H1 (cell line): ENCODE results near the gene RHOG. TPM values are rescaled to one million over a fixed set of nuclear protein-coding genes. Genes with fewer than 3 reads are reported as not detected.

Source experiments
- CTCF ChIA-PET: fragments of 300-600 bp; sonication (Branson Sonifier 250); formaldehyde crosslinking; loops from one replicate; lab custom pipeline; 2021; ENCODE audit not compliant: partially characterized antibody; lab: Charles Lee
- POLR2A ChIA-PET: fragments of 300-600 bp; sonication (Branson Sonifier 250); formaldehyde crosslinking; loops from one replicate; lab custom pipeline; 2021; ENCODE audit warnings: inconsistent platforms; ENCODE audit not compliant: partially characterized antibody; lab: Charles Lee
- DNase-seq, 2 experiments: peaks; one replicate each; pipeline versions ENCODE4 v3.0.0 to v3.0.0-alpha.2; 2010 to 2022; ENCODE audit warnings: low spot score in 2 of 2, low read depth in 1 of 2, mixed read lengths in 1 of 2
- FAIRE-seq: peaks from 2 replicates; lab custom pipeline; 2011; peaks lifted over from hg19 to GRCh38; lab: Jason Lieb, UNC
- H2AFZ ChIP-seq: 2 replicates; pipeline ENCODE4 v1.8.1; 2012; ENCODE audit warnings: low read length, inconsistent platforms
- H2AK5ac ChIP-seq: 2 replicates; pipeline ENCODE4 v1.6.1; 2013; ENCODE audit warnings: low read depth, low read length
- H2BK120ac ChIP-seq: replicated peaks from 2 replicates; pipeline ENCODE3; 2013; ENCODE audit warnings: low read depth, low read length, inconsistent platforms
- H2BK12ac ChIP-seq: 2 replicates; pipeline ENCODE4 v1.6.1; 2013; ENCODE audit warnings: low read depth, low read length
- H2BK15ac ChIP-seq: 2 replicates; pipeline ENCODE4 v1.6.1; 2013; ENCODE audit warnings: low read length
- H2BK20ac ChIP-seq: 2 replicates; pipeline ENCODE4 v1.6.1; 2013; ENCODE audit warnings: low read length
- H2BK5ac ChIP-seq: 2 replicates; pipeline ENCODE4 v1.6.1; 2013; ENCODE audit warnings: low read depth, low read length
- H3K14ac ChIP-seq: 2 replicates; pipeline ENCODE4 v1.6.1; 2013; ENCODE audit warnings: inconsistent platforms; ENCODE audit not compliant: insufficient read length
- H3K18ac ChIP-seq: 2 replicates; pipeline ENCODE4 v1.6.1; 2013; ENCODE audit warnings: low read length; ENCODE audit errors: extremely low read depth
- H3K23ac ChIP-seq: 2 replicates; pipeline ENCODE4 v1.6.1; 2013; ENCODE audit warnings: inconsistent platforms; ENCODE audit not compliant: insufficient read length
- H3K23me2 ChIP-seq: 2 replicates; pipeline ENCODE4 v1.6.1; 2013; ENCODE audit warnings: low read depth, low read length
- H3K27ac ChIP-seq: 2 replicates; pipeline ENCODE4 v1.6.1; 2011; ENCODE audit warnings: low read depth, low read length, inconsistent platforms
- H3K27me3 ChIP-seq, 4 experiments: replicated peaks in 1 of 4; 1 replicate in 1 of 4; 2 replicates in 3 of 4; pipeline versions ENCODE4 v1.6.1 to v1.8.1; 2011 to 2013; ENCODE audit warnings: low read length in 3 of 4, mild to moderate bottlenecking in 3 of 4, inconsistent platforms in 2 of 4, mixed read lengths in 2 of 4, moderate library complexity in 1 of 4; ENCODE audit not compliant: control insufficient read depth in 3 of 4, insufficient read depth in 3 of 4; ENCODE audit errors: extremely low read depth in 1 of 4
- H3K36me3 ChIP-seq, 4 experiments: 2 replicates each; pipeline versions ENCODE4 v1.6.1 to v1.8.1; 2011 to 2013; ENCODE audit warnings: mild to moderate bottlenecking in 4 of 4, low read length in 3 of 4, moderate library complexity in 2 of 4, control low read depth in 1 of 4, inconsistent platforms in 1 of 4; ENCODE audit not compliant: insufficient read depth in 4 of 4, control insufficient read depth in 2 of 4
- H3K4ac ChIP-seq: replicated peaks from 2 replicates; pipeline ENCODE3; 2013; ENCODE audit warnings: low read length, low read depth, mixed read lengths, inconsistent platforms; ENCODE audit not compliant: insufficient read length
- H3K4me1 ChIP-seq, 4 experiments: replicated peaks in 1 of 4; 1 replicate in 1 of 4; 2 replicates in 3 of 4; pipeline versions ENCODE4 v1.6.1 to v1.8.1; 2011 to 2013; ENCODE audit warnings: low read length in 3 of 4, inconsistent platforms in 2 of 4, mixed read lengths in 1 of 4; ENCODE audit not compliant: insufficient read depth in 4 of 4, control insufficient read depth in 3 of 4
- H3K4me2 ChIP-seq, 2 experiments: 2 replicates each; pipeline versions ENCODE4 v1.6.1 to v1.8.1; 2011 to 2013; ENCODE audit warnings: low read depth in 2 of 2, low read length in 2 of 2, control low read depth in 1 of 2, inconsistent platforms in 1 of 2, mild to moderate bottlenecking in 1 of 2; ENCODE audit not compliant: insufficient read depth in 1 of 2
- H3K4me3 ChIP-seq, 4 experiments: fragments of 200-600, 300-600 bp in 1 of 4; sonication (generic), shearing (Covaris generic), sonication (Bioruptor Twin) in 1 of 4; 2 replicates each; pipeline versions ENCODE4 v1.5.1 to v1.8.1; 2011 to 2016; ENCODE audit warnings: low read length in 4 of 4, low read depth in 3 of 4, control low read depth in 2 of 4, inconsistent platforms in 2 of 4, mild to moderate bottlenecking in 2 of 4, mixed read lengths in 1 of 4, moderate library complexity in 1 of 4; ENCODE audit not compliant: insufficient read depth in 2 of 4; ENCODE audit errors: extremely low read depth in 1 of 4
- H3K56ac ChIP-seq: replicated peaks from 2 replicates; pipeline ENCODE3; 2013; ENCODE audit warnings: low read depth, mild to moderate bottlenecking, mixed read lengths, low read length, inconsistent platforms; ENCODE audit not compliant: insufficient read length
- H3K79me1 ChIP-seq: 2 replicates; pipeline ENCODE4 v1.6.1; 2013; ENCODE audit warnings: low read depth, low read length, control low read depth
- H3K79me2 ChIP-seq, 2 experiments: 2 replicates each; pipeline versions ENCODE4 v1.6.1 to v1.8.1; 2012 to 2013; ENCODE audit warnings: low read length in 2 of 2, mild to moderate bottlenecking in 2 of 2, inconsistent platforms in 1 of 2; ENCODE audit not compliant: insufficient read depth in 2 of 2, control insufficient read depth in 1 of 2
- H3K9ac ChIP-seq, 4 experiments: replicated peaks in 1 of 4; 1 replicate in 1 of 4; 2 replicates in 3 of 4; pipeline versions ENCODE4 v1.6.1 to v1.8.1; 2011 to 2013; ENCODE audit warnings: low read depth in 3 of 4, low read length in 3 of 4, control low read depth in 2 of 4, mild to moderate bottlenecking in 2 of 4, moderate library complexity in 2 of 4, inconsistent platforms in 1 of 4; ENCODE audit errors: extremely low read depth in 1 of 4
- H3K9me3 ChIP-seq, 2 experiments: 2 replicates each; pipeline versions ENCODE4 v1.6.1 to v1.8.1; 2012 to 2013; ENCODE audit warnings: mild to moderate bottlenecking in 2 of 2, moderate library complexity in 2 of 2, control low read depth in 1 of 2, inconsistent platforms in 1 of 2, low read depth in 1 of 2, low read length in 1 of 2, mixed read lengths in 1 of 2; ENCODE audit not compliant: insufficient read depth in 2 of 2
- H4K20me1 ChIP-seq, 2 experiments: replicated peaks in 1 of 2; 2 replicates each; pipeline versions ENCODE3 to v1.8.1; 2011 to 2013; ENCODE audit warnings: inconsistent platforms in 2 of 2, low read length in 2 of 2, mild to moderate bottlenecking in 1 of 2; ENCODE audit not compliant: insufficient read depth in 2 of 2, control insufficient read depth in 1 of 2
- H4K5ac ChIP-seq: 2 replicates; pipeline ENCODE4 v1.6.1; 2013; ENCODE audit warnings: low read length, low read depth, mixed read lengths, inconsistent platforms; ENCODE audit not compliant: insufficient read length
- H4K8ac ChIP-seq: 2 replicates; pipeline ENCODE4 v1.8.0; 2013; ENCODE audit warnings: mild to moderate bottlenecking, moderate library complexity, low read length, inconsistent platforms; ENCODE audit not compliant: insufficient read depth; ENCODE audit errors: extremely low read depth
- H4K91ac ChIP-seq: replicated peaks from 2 replicates; pipeline ENCODE3; 2013; ENCODE audit warnings: low read length, mixed read lengths, inconsistent platforms; ENCODE audit not compliant: insufficient read length
- ASH2L ChIP-seq: fragments of 200-600, 300-600 bp; sonication (generic); IDR thresholded peaks from one replicate; pipeline ENCODE4 v1.7.1; 2017; ENCODE audit warnings: low read length
- CBX5 ChIP-seq: fragments of 300-800, 300-1000 bp; sonication (generic); IDR thresholded peaks from 2 replicates; pipeline ENCODE4 v1.7.1; 2016; ENCODE audit warnings: antibody characterized with exemption, low read length, low read depth
- CHD2 ChIP-seq: IDR thresholded peaks from 2 replicates; pipeline ENCODE4 v1.6.1; 2012; ENCODE audit warnings: low read length, improper control_type of control experiment
- EGR1 ChIP-seq: IDR thresholded peaks from 2 replicates; pipeline ENCODE4 v1.6.1; 2011; ENCODE audit warnings: low read depth, low read length, borderline replicate concordance
- FOSL1 ChIP-seq: IDR thresholded peaks from 2 replicates; pipeline ENCODE4 v1.6.1; 2011; ENCODE audit warnings: mild to moderate bottlenecking, low read depth, low read length, moderate library complexity; ENCODE audit not compliant: insufficient read depth
- PHF8 ChIP-seq: fragments of 200-600 bp; sonication (generic); conservative IDR thresholded peaks from 2 replicates; pipeline ENCODE4 v1.7.1; 2012; ENCODE audit warnings: low read depth, mild to moderate bottlenecking, inconsistent platforms, low read length, moderate library complexity
- POLR2A ChIP-seq, 2 experiments: IDR thresholded peaks; 1 replicate in 1 of 2; 2 replicates in 1 of 2; pipeline ENCODE4 v1.6.1; 2011; ENCODE audit warnings: low read depth in 2 of 2, low read length in 2 of 2, mild to moderate bottlenecking in 2 of 2; ENCODE audit errors: control extremely low read depth in 1 of 2
- POU5F1 ChIP-seq: IDR thresholded peaks from 2 replicates; pipeline ENCODE4 v1.6.1; 2011; ENCODE audit warnings: low read depth, mild to moderate bottlenecking, low read length, moderate library complexity
- RBBP5 ChIP-seq: IDR thresholded peaks from 2 replicates; pipeline ENCODE4 v1.7.1; 2012; ENCODE audit warnings: low read depth, mild to moderate bottlenecking, inconsistent platforms, low read length, moderate library complexity, borderline replicate concordance
- SIN3A ChIP-seq, 2 experiments: IDR thresholded peaks in 1 of 2; conservative IDR thresholded peaks in 1 of 2; 2 replicates each; pipeline ENCODE4 v1.6.1; 2011 to 2012; ENCODE audit warnings: low read length in 2 of 2, improper control_type of control experiment in 1 of 2, low read depth in 1 of 2, mild to moderate bottlenecking in 1 of 2
- SIRT6 ChIP-seq: IDR thresholded peaks from one replicate; pipeline ENCODE4 v1.7.1; 2012; ENCODE audit warnings: low read length, inconsistent platforms
- SIX5 ChIP-seq: IDR thresholded peaks from 2 replicates; pipeline ENCODE4 v1.6.1; 2011; ENCODE audit warnings: mild to moderate bottlenecking, low read depth, low read length
- TAF7 ChIP-seq: optimal IDR thresholded peaks from 2 replicates; pipeline ENCODE3; 2011; ENCODE audit warnings: low read depth, mild to moderate bottlenecking, inconsistent platforms, low read length, moderate library complexity, borderline replicate concordance
- ZNF274 ChIP-seq: IDR thresholded peaks from 2 replicates; pipeline ENCODE4 v1.7.0; 2012; ENCODE audit warnings: low read length, borderline replicate concordance; ENCODE audit errors: extremely low read depth
- WGBS, 2 experiments: shearing (Covaris generic) in 1 of 2; methylation state at CpG; one replicate each; pipeline versions ENCODE4 v1.1.6 to v1.1.7; 2013 to 2015; ENCODE audit warnings: low lambda C conversion rate in 2 of 2, mixed read lengths in 2 of 2, inconsistent platforms in 1 of 2, low coverage in 1 of 2, missing lambda C conversion rate in 1 of 2; ENCODE audit not compliant: insufficient replicate concordance in 2 of 2, insufficient coverage in 1 of 2, insufficient read length in 1 of 2; ENCODE audit errors: extremely low coverage in 1 of 2, missing lambda C conversion rate in 1 of 2; 5-methylcytosine and 5-hydroxymethylcytosine counted together
- polyA plus RNA-seq, 7 experiments: library from polyadenylated mRNA; depleted of rRNA in 3 of 7; stranded (reverse) in 5 of 7; unstranded in 2 of 7; fragments of >200 nt in 5 of 7; fragments of 200-250 nt in 2 of 7; gene quantifications; 1 replicate in 5 of 7; 2 replicates in 1 of 7; 4 replicates in 1 of 7; pipeline versions ENCODE4 v1.2.1 to v1.2.3, GENCODE V29; 2011 to 2013; ENCODE audit warnings: missing spikeins in 2 of 7, mixed read lengths in 2 of 7
- total RNA-seq: library from RNA; stranded (reverse); fragmentation: NEBNext Ultra II Directional; extraction: Animal tissue kit (Norgen Biotek cat#: 25700); gene quantifications from 2 replicates; pipeline ENCODE4 v1.2.1, GENCODE V29; 2021
- TF ChIP-seq, protein P1 (sequence below): IDR thresholded peaks from 2 replicates; pipeline ENCODE4 v1.6.1; 2012; ENCODE audit warnings: inconsistent platforms

The RHOG gene
- total and polyA plus RNA-seq, 2 of the 8 experiments (the other 6 are each of a cell fraction or from before 2014, with no cell fraction given) = 28.3 to 69.6 TPM

- Histone ChIP-seq H2BK12ac (no peak overlapping the region), H3K27me3 (no peaks in the 10 kb centered on the region), H2BK20ac (no peak overlapping the region), H3K23ac (no peak overlapping the region), H4K8ac (no peak overlapping the region), H3K9ac (no peak overlapping the region), H3K18ac (no peak overlapping the region), H2BK120ac (no peak overlapping the region), H3K4ac (no peak overlapping the region), H3K79me2 (peaks cover 0 to 5% of the 10 kb centered on the region in 2 experiments; a peak in 2 of 4 replicates), H4K20me1 (peaks cover 0 to 2% of the 10 kb centered on the region in 2 experiments), H3K4me2 (no peak overlapping the region), H4K5ac (no peak overlapping the region), H2BK5ac (no peak overlapping the region), H2AFZ (no peak overlapping the region), H3K56ac (no peak overlapping the region), H2BK15ac (no peak overlapping the region), H3K79me1 (peaks cover 4% of the 10 kb centered on the region), H3K23me2 (no peaks in the 10 kb centered on the region; the same call in 1 of the 2 replicates), H3K36me3 (no peaks in the 10 kb centered on the region), H3K27ac (no peak overlapping the region), H3K9me3 (no peaks in the 10 kb centered on the region), H2AK5ac (no peak overlapping the region), H3K4me1 (peaks cover 0 to 8% (median 5%) of the 10 kb centered on the region in 4 experiments; a peak in 6 of 7 replicates), H3K4me3 (no peak overlapping the region), H4K91ac (no peak overlapping the region), H3K14ac (no peak overlapping the region)
- WGBS, 2 experiments = 93% methylated on average over 4 of the region's 4 CpGs; no CpG with 5 or more reads in 1 of the 2 experiments
- ChIA-PET POLR2A (interaction anchor here (0.6 to 4.3 kb wide), 4 partner anchors 9 to 18 kb away, joined by 3 to 32 read pairs (median 4); no protein-coding TSS in a partner anchor), CTCF (interaction anchor here (0.6 to 10.8 kb wide), 11 partner anchors 9 to 262 kb away, joined by 3 to 81 read pairs (median 4); partner anchors contain the start of gene NUP98)
- no peak for DNase-seq
- no peak for FAIRE-seq
- no peak for TF ChIP-seq CHD2
- TF ChIP-seq RBBP5 = no peak
- TF ChIP-seq, protein P1, sequence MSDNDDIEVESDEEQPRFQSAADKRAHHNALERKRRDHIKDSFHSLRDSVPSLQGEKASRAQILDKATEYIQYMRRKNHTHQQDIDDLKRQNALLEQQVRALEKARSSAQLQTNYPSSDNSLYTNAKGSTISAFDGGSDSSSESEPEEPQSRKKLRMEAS = no peak
- TF ChIP-seq ASH2L = no peak
- no peak for TF ChIP-seq EGR1
- TF ChIP-seq CBX5 = no peak
- TF ChIP-seq SIRT6 = no peak
- TF ChIP-seq PHF8 = no peak
- TF ChIP-seq SIX5 = no peak
- TF ChIP-seq POLR2A (IDR thresholded peaks at IDR 0.05; ENCODE audit: control extremely low read depth in 1 of 2, low read depth in 2 of 2, low read length in 2 of 2) = no peak
- TF ChIP-seq ZNF274 = no peak
- no peak for TF ChIP-seq POU5F1
- no peak for TF ChIP-seq SIN3A (conservative IDR thresholded peaks at IDR 0.05 in 1 of 2, IDR thresholded peaks at IDR 0.05 in 1 of 2; ENCODE audit: low read depth in 1 of 2, low read length in 2 of 2)
- no peak for TF ChIP-seq FOSL1
- no peak for TF ChIP-seq TAF7
Observed at GRCh38 chr11:3810951-3811350, 29.8 kb downstream of the RHOG start.
